ENCODE results near the gene EXOSC7.

EXOSC7 gene

DNA sequence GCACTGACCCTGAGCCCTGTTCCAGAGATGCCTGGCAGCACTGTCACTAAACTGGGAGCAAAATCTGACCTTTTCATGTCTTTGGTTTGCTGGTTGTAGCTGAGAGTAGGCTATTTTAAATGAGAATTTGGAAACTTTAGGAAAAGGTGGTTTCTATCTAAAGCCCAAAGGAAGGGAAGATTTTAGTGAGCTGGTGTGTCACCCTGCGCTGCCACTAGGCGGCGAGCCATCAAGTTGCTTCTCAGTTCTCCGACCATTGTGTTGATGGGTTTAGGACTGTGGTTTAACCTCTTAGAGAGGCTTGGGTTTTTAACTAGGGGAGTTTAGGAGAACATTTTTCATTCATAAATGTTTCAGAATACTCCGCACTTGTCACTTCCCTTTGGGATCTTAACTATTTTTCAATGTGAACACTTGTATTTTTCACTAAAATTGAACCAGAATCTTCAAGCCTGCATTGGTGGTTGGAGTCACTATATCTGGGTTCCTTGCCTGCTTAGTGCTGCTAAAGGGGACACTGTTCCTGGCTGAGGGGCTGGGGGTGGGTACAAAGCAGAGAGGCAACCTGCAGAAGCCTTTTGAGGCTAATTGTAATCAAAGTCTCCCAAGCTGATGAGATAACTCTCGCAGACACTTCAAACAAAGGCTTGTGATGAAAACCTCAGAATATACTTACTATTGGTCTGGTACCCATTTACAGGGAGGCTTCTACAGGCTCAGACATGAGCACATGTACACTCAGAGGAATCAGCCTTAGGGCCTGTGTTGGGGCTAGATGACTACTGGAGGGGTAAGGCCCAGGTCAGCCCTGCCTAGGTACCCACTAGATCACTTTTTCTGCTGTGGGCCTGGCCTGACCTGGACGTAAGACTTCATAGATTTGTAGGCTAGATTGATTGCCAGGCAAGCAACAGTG is 16.8 kb downstream of the EXOSC7 start:
- DNase-seq (ENCODE audit: low read depth in 2 of 2), result no peak

DNA sequence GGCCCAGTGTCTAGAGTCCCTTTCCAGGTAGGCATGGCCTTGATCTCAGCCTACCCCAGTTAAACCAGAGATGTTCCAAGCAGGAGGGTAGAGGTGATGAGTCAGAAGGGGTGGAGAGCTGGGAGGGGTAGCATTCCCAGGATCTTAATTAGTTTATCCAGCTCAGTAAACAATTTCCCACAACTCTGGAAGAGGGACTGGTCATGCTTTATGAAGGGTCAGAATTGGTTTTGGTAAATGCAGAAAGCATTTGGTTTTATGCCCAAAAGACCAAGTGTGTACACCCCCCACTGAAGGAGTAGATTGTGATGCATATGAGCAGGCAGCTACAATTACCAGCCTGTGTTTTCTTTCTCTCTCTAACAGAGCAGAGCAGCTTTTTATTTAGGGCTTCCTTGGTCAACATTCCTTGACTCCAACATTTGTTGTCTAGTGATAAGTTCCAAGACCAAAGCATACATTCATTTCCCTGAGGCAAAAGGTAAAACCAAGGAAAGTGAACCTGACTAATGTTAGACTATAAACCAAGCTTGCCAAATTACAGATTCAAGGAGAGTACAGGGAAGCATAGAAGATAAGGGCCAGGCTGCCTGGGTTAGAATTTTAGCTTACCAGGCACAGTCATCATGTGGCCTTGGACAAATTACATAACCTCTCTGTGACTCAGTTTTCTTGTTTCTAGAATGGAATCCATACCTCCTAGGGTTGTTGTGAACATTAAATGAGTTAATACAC is 17.6 kb downstream of the EXOSC7 start:
- no peak for DNase-seq (ENCODE audit: low read depth in 2 of 2)

- no peak for DNase-seq (ENCODE audit: low read depth in 2 of 2)
Measured at GRCh38 chr3:44995142-44995770, 19.2 kb downstream of the EXOSC7 start.

GRCh38 chr3:44996556-44996969 is 20.5 kb downstream of the EXOSC7 start:
- DNase-seq (ENCODE audit: low read depth in 2 of 2), result no peak

GRCh38 chr3:44999782-45000181 is 23.7 kb downstream of the EXOSC7 start:
- DNase-seq (ENCODE audit: low read depth in 2 of 2), result no peak

DNA sequence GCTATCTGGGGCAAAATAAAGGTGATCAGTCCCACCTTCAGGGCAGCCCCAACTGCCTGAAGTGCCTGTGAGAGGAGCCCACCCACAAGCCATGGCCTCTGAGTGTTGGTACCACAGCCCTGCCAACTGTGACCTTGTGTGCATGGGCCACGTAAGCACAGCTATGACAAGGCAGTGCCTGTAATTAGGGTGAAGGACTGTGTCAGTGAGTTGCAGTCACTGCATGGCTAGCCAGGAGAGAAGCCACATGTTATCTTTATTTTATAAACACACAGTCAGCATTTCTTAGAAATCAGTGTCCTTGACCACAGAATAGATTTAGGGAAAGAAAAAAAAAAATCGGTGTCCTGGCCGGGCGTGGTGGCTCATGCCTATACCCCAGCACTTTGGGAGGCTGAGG is 24.8 kb downstream of the EXOSC7 start:
- no peak for DNase-seq (ENCODE audit: low read depth in 2 of 2)

- DNase-seq (ENCODE audit: low read depth in 2 of 2), result no peak
Measured at GRCh38 chr3:45001738-45002137, 25.7 kb downstream of the EXOSC7 start.

DNA sequence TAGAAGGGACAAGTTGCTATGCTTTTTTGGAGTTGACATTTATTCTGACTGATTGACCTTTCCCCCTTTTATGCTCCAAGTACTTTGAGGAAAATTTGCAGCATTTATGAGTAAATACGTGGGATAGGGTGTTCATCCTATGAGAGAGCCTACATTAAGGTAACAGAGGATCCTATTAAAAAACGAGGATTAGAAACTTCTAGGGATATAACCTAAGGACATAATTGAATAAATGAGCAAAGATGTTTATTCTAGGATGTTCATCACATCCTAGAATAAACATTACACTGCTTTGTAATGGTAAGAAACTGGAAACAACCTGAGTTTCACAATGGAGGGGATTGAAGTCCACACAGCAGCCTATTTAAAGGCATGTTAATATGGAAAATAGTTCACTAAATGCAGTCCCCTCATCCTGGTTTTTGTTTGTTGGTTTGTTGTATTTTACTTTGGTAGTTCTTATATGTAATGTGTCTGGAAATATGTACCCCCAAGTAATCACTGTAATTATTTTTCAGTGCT is 26.2 kb downstream of the EXOSC7 start:
- no peak for DNase-seq (ENCODE audit: low read depth in 2 of 2)

- no peak for DNase-seq (ENCODE audit: low read depth in 2 of 2)
Measured at GRCh38 chr3:45002720-45003119, 26.7 kb downstream of the EXOSC7 start.

DNA sequence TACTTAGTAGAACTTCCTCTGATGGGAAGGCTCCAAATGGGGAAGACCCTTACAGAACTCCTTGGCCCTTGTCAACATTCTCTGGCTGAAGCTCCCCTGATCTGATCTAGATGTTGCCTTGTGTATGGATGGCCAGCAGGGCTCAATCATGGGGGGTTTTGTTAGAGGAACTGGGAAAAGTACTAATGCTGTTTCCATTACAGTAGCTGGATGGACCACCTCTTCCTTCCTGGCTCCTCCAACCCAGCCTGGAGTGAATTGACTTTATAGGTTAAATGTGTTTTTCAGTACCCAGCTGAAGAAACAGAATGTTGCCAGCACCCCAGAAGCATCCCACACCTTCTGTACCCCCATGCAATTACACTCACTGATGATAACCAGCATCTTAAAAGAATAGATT is 27.4 kb downstream of the EXOSC7 start:
- DNase-seq (ENCODE audit: low read depth in 2 of 2), result no peak

DNA sequence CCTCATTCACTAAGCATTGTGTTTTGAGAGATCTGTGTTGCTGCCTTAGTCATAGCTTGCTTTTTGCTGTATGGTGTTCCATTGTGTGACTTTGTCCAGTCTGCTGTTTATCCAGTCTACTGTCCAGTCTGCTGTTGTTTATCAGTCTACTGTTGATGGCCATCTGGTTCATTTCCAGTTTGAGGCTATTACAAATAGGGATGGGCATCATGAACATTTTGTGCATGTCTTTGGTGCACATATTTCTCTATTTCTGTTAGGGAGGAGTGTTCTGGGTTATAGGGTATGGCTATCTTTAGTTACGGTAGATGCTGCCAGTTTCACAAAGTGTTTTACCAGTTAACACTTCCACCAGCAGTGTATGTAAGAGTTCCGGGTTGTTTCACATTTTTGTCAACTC is 27.8 kb downstream of the EXOSC7 start:
- DNase-seq (ENCODE audit: low read depth in 2 of 2), result no peak

DNA sequence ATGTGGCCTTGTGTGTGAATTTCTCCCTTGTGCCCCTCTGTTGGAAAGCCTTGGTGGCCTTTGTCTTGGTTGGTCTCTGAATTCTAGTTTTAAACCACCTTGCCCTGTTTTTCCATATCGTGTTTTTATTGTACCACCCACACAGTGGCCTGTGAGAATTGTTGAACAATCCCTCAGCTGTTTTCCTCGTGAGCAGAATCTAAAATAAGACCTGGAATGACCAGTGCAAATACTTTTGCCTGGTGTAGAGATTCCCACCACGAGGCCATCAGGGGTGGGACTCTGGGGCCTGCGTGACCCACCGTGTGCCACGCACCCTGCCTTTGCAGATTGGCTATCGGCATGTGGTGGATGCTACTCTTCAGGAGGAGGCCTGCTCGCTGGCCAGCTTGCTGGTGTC is 31.0 kb downstream of the EXOSC7 start:
- no peak for DNase-seq (ENCODE audit: low read depth in 2 of 2)

DNA sequence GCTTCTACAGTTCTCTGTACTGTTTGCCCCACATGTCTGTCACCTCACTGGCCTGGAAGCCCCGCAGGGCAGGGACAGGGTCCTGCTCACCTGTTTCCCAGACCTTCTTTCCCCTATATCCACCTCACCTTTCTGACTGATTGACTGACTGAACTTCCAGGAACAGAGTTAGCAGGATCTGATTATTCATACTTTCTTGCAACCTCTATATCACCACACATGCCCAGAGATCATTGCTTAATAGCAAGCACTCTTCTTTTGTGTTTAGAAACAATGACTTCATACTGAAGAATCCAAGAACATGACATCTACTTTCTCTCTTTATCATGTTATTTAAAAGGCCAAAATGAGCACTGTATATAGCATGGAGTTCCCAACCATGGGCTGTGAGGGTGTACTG is 32.1 kb downstream of the EXOSC7 start:
- no peak for DNase-seq (ENCODE audit: low read depth in 2 of 2)

GRCh38 chr3:45009868-45010267 is 33.8 kb downstream of the EXOSC7 start:
- no peak for DNase-seq (ENCODE audit: low read depth in 2 of 2)

DNA sequence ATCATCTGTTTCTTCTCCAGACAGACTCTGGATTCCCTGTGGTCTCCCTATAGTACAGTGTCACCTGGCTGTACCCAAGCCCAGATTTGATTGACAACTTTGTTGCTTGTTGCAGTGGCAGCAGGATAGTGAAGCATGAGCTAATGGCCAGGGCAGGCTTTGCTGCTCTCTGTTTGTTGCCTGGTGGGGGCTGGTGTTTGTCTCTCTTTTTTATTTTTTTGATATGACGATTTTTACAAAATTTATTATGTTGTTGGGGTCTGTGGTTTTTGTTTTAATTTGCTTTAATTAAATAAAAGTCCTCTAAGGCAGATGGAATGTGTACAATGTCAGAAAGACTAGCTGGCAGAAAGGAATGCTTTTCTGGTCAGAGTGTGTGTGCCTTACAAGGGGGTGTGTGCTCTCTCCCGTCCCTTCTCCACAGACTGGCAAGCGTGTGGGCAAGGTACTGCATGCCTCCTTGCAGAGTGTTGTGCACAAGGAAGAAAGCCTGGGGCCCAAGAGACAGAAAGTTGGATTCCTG is 34.8 kb downstream of the EXOSC7 start:
- DNase-seq (ENCODE audit: low read depth in 2 of 2), result no peak

- no peak for DNase-seq (ENCODE audit: low read depth in 2 of 2)
Measured at GRCh38 chr3:45011756-45012508, 35.9 kb downstream of the EXOSC7 start.

GRCh38 chr3:45012577-45012976 is 36.5 kb downstream of the EXOSC7 start:
- DNase-seq (ENCODE audit: low read depth in 2 of 2), result no peak

GRCh38 chr3:45016916-45017315 is 40.9 kb downstream of the EXOSC7 start:
- DNase-seq (ENCODE audit: low read depth in 2 of 2), result no peak

DNA sequence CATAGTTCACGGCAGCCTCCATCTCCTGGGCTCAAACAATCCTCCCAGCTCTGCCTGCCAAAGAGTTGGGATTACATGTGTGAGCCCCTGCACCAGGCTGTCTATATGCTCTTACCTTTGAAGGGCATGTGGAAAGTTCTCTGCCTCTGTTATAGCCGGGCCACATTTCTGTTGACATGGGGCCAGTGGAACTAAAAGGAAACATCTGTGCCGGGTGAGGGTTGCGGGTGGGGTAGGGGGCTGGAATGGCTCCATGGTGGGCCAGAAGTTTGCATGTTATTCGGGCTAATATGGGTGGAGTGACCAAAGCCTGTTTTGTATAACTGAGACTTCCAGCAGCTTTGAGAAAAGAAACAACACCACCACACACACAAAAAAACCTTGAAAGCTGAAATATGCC is 41.8 kb downstream of the EXOSC7 start:
- no peak for DNase-seq (ENCODE audit: low read depth in 2 of 2)

- DNase-seq (ENCODE audit: low read depth in 2 of 2), result no peak
Measured at GRCh38 chr3:45020534-45020933, 44.5 kb downstream of the EXOSC7 start.

DNA sequence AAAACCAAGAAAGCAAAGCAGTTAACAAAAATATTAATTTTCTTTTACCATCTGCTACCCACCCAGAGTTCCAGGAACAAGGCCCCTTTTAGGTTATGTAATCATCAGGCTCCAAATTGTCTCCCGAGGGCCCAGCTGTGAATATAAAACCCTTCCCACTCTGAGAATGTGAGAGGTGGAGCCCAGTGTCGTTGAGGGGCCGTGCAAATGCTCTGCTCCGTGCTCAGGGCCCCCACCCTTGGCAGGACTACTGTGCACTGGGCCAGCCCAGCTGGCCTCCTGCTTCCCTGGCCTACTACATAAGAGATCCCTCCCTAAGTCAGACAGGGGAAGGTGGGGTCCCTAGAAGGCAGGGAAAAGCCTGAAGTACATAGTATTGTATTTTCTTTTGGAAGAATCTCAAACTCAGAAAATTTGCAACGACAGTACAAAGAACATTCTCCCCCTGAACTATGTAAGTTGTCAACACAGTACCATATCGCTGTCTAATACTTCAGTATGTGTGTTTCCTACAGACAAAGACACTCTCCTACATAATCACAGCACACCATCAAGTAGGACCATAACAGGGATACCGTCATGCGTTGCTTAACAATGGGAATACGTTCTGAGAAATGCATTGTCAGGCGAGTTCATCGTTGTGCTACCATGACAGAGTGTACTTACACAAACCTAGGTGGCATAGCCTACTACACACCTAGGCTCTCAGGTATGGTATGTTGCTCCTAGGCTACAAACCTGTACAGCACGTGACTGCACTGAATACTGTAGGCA is 45.7 kb downstream of the EXOSC7 start:
- no peak for DNase-seq (ENCODE audit: low read depth in 2 of 2)

Data from stimulated activated CD8-positive, alpha-beta memory T cell treated with anti-CD3 and anti-CD28 coated beads, Interleukin-2, amount 100 ng/mL, for 48 hours (primary cell).